ENCODE data around the gene MAP2K5. TPM values are rescaled to one million over a fixed set of nuclear protein-coding genes. Genes with fewer than 3 reads are reported as not detected.
A peak's percentile ranks its signal among the peaks of the same experiment; 100 is the strongest.

The MAP2K5 gene
- total and polyA plus RNA-seq, 2 donors from 2014 or later, result 14.1 to 18.6 TPM

DNA sequence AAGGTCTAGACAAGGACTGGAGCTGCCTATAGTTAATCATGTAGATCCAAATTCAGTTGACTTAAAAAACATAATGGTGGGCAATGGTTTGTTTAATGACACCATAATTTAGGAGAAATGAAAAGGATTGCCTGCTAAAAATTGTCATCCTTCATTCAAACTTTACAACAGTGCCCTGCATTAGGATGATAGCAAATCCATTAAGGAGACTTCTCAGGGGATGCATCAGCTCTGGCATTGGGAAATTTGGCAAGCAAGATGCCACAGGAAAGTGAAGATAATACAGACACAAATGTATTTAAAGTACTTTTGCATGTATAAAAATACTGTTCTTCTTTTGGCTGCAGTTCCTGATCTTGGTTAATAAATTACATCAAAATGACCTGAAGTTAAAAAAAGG lies 189.7 kb downstream of the MAP2K5 start:
- no peak overlapping the region for H3K27ac ChIP-seq (ENCODE audit: low read depth in 2 of 2, low read length in 2 of 2)
- TF ChIP-seq, protein P1, sequence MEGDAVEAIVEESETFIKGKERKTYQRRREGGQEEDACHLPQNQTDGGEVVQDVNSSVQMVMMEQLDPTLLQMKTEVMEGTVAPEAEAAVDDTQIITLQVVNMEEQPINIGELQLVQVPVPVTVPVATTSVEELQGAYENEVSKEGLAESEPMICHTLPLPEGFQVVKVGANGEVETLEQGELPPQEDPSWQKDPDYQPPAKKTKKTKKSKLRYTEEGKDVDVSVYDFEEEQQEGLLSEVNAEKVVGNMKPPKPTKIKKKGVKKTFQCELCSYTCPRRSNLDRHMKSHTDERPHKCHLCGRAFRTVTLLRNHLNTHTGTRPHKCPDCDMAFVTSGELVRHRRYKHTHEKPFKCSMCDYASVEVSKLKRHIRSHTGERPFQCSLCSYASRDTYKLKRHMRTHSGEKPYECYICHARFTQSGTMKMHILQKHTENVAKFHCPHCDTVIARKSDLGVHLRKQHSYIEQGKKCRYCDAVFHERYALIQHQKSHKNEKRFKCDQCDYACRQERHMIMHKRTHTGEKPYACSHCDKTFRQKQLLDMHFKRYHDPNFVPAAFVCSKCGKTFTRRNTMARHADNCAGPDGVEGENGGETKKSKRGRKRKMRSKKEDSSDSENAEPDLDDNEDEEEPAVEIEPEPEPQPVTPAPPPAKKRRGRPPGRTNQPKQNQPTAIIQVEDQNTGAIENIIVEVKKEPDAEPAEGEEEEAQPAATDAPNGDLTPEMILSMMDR (IDR thresholded peaks at IDR 0.05; ENCODE audit: borderline replicate concordance, extremely low read depth, insufficient read depth), result no peak

DNA sequence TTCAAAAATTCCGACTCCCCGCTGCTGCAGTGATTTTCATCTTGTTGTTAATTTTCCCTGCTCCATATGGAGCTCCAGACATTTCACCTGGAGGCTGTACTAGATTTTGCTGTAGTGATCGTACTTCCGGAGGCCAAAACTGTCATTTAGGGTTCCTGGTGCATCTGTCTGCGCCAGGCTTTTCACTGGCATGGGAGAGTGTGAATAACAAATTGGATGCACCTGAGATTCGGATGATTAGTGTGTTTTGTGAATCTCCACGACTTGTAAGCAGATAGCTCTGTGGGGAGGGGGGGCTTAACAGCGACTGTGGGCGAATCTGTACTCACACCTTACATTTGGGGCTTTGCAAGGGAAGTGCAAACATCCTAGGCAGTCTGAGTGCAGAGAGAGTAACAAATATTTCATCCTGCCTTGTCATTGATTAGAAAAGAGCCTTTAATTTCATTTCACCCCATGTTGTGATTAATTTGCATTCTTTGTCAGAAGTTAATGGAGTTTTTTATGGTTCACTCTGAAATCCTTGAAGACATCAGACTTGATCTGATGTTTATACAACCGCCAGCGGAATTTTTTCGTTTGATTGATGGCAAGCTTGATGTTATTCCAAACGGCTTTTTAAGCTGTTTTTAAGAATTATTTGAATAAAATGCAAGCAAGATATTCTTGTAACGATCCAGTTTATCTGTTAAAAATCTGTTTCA lies 190.3 kb downstream of the MAP2K5 start:
- Histone ChIP-seq H3K27ac (ENCODE audit: low read depth in 2 of 2, low read length in 2 of 2) (no peak overlapping the region), H3K9me3 (ENCODE audit: control insufficient read depth in 2 of 3, insufficient read depth in 1 of 3, low read length in 3 of 3) (no peaks in the 10 kb centered on the region), H3K27me3 (ENCODE audit: control insufficient read depth, insufficient read depth, low read length) (no peaks in the 10 kb centered on the region), H3K9ac (ENCODE audit: low read length in 3 of 3) (no peak overlapping the region), H3K36me3 (ENCODE audit: control insufficient read depth in 2 of 3, insufficient read depth in 3 of 3, low read length in 3 of 3) (no peaks in the 10 kb centered on the region), H3K4me3 (ENCODE audit: low read length in 3 of 3) (no peak overlapping the region), H3K4me1 (ENCODE audit: control insufficient read depth in 2 of 3, insufficient read depth in 2 of 3, low read depth in 1 of 3, low read length in 3 of 3) (no peaks in the 10 kb centered on the region)
- FAIRE-seq, result no peak
- DNase-seq, result peak in 2 of 5 donors; percentile 32 to 35
- intact Hi-C loops (cut with DNase I), result no loop called here
- TF ChIP-seq, protein P1 (IDR thresholded peaks at IDR 0.05; ENCODE audit: borderline replicate concordance, extremely low read depth, insufficient read depth), result no peak

More for the DNA sequence above, 189.7 kb downstream of the MAP2K5 start:
- FAIRE-seq (no peak), DNase-seq (no peak)
- no peaks in the 10 kb centered on the region for H3K27me3 ChIP-seq (ENCODE audit: control insufficient read depth, insufficient read depth, low read length)
- H3K4me1 ChIP-seq (ENCODE audit: control insufficient read depth in 2 of 3, insufficient read depth in 2 of 3, low read depth in 1 of 3, low read length in 3 of 3), result no peaks in the 10 kb centered on the region
- no peak overlapping the region for H3K9ac ChIP-seq (ENCODE audit: low read length in 3 of 3)
- no peaks in the 10 kb centered on the region for H3K9me3 ChIP-seq (ENCODE audit: control insufficient read depth in 2 of 3, insufficient read depth in 1 of 3, low read length in 3 of 3)
- no peak overlapping the region for H3K4me3 ChIP-seq (ENCODE audit: low read length in 3 of 3)
- no peaks in the 10 kb centered on the region for H3K36me3 ChIP-seq (ENCODE audit: control insufficient read depth in 2 of 3, insufficient read depth in 3 of 3, low read length in 3 of 3)
- intact Hi-C loops (cut with DNase I), result no loop called here

DNA sequence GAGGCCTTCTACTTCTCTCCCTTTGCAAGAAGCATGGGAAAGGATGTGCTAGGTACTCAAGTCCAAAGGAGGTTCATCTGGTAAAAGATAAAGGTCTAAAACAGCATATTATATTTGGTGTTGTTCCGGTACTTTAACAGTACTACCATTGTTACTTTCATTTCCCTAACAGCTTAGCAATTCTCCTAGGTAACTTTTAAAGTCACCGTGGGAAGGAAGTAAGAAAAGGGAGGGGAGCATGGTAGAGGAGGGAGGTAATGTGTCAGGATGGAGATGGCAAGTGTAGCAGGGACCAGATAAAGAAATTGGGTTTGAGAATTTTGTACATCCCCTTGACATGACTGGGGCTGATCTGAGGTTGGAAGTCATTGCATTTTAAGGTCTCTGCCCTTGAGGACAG lies 193.4 kb downstream of the MAP2K5 start:
- TF ChIP-seq, protein P1 (IDR thresholded peaks at IDR 0.05; ENCODE audit: borderline replicate concordance, extremely low read depth, insufficient read depth), result no peak
- H3K4me3 ChIP-seq (ENCODE audit: low read length in 3 of 3), result no peak overlapping the region
- H3K4me1 ChIP-seq (ENCODE audit: control insufficient read depth in 2 of 3, insufficient read depth in 2 of 3, low read depth in 1 of 3, low read length in 3 of 3), result no peaks in the 10 kb centered on the region
- no peak overlapping the region for H3K9ac ChIP-seq (ENCODE audit: low read length in 3 of 3)
- FAIRE-seq (no peak), DNase-seq (no peak)
- H3K36me3 ChIP-seq (ENCODE audit: control insufficient read depth in 2 of 3, insufficient read depth in 3 of 3, low read length in 3 of 3), result no peaks in the 10 kb centered on the region
- H3K27ac ChIP-seq (ENCODE audit: low read depth in 2 of 2, low read length in 2 of 2), result no peak overlapping the region
- H3K9me3 ChIP-seq (ENCODE audit: control insufficient read depth in 2 of 3, insufficient read depth in 1 of 3, low read length in 3 of 3), result no peaks in the 10 kb centered on the region
- no peaks in the 10 kb centered on the region for H3K27me3 ChIP-seq (ENCODE audit: control insufficient read depth, insufficient read depth, low read length)
- intact Hi-C loops (cut with DNase I), result no loop called here
